PC-3 (cell line): ENCODE results near the gene PRAMEF17.

Experiments
- EZH2 ChIP-seq: fragments of 300-600 bp; sonication (generic); IDR thresholded peaks from one replicate; pipeline ENCODE4 v1.6.1; 2017; ENCODE audit warnings: antibody characterized with exemption, mild to moderate bottlenecking, low read length; ENCODE audit not compliant: unreplicated experiment
- EZH2phosphoT487 ChIP-seq: fragments of 300-600 bp; sonication (generic); IDR thresholded peaks from 2 replicates; pipeline ENCODE4 v1.6.1; 2018; ENCODE audit warnings: mild to moderate bottlenecking, antibody characterized with exemption, low read length, borderline replicate concordance
- TF ChIP-seq, protein P1 (sequence below): fragments of 300-600 bp; sonication (generic); conservative IDR thresholded peaks from 2 replicates; pipeline ENCODE4 v1.5.1; 2017; ENCODE audit warnings: antibody characterized with exemption, low read depth, mild to moderate bottlenecking, low read length

DNA sequence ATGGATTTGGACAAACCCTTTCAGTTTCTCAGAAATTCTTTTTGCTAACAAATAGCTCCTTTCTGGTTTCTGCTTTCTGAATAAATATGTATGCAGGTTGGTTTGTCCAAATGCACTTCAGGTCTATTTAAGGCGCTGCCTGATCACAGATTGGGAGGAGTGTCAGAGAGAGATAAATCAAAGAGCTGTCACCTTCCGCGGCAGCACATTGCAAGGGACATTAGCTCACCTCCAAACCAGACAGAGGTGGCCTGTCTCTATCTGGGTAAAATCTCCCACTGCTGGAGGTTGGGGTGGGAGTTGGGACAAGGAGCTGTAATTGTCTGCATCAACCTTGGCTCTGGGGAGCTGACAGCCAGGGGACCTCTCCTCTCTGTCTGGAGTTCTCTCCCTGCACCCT, 46.0 kb downstream of the PRAMEF17 start:
- TF ChIP-seq, protein P1, sequence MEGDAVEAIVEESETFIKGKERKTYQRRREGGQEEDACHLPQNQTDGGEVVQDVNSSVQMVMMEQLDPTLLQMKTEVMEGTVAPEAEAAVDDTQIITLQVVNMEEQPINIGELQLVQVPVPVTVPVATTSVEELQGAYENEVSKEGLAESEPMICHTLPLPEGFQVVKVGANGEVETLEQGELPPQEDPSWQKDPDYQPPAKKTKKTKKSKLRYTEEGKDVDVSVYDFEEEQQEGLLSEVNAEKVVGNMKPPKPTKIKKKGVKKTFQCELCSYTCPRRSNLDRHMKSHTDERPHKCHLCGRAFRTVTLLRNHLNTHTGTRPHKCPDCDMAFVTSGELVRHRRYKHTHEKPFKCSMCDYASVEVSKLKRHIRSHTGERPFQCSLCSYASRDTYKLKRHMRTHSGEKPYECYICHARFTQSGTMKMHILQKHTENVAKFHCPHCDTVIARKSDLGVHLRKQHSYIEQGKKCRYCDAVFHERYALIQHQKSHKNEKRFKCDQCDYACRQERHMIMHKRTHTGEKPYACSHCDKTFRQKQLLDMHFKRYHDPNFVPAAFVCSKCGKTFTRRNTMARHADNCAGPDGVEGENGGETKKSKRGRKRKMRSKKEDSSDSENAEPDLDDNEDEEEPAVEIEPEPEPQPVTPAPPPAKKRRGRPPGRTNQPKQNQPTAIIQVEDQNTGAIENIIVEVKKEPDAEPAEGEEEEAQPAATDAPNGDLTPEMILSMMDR: no peak
- no peak for TF ChIP-seq EZH2phosphoT487
- TF ChIP-seq EZH2: no peak
